Fibroblast of skin of scalp (primary cell): ENCODE measurements around the gene UTP11. TPM values are rescaled to one million over a fixed set of nuclear protein-coding genes. Genes with fewer than 3 reads are reported as not detected.
"Not testable (repeated sequence)": the region's sequence is repeated elsewhere in the genome, so short reads cannot be mapped to it uniquely, and the experiment has no call there.

Source experiments
- DNase-seq: peaks from one replicate; pipeline ENCODE4 v3.0.0-alpha.2; 2013
- polyA plus RNA-seq, 2 experiments: library from polyadenylated mRNA; unstranded; fragments of 120-200 nt; gene quantifications; one replicate each; pipeline ENCODE4 v1.2.1, GENCODE V29; 2013; ENCODE audit not compliant: insufficient read length in 2 of 2

UTP11 gene, protein sequence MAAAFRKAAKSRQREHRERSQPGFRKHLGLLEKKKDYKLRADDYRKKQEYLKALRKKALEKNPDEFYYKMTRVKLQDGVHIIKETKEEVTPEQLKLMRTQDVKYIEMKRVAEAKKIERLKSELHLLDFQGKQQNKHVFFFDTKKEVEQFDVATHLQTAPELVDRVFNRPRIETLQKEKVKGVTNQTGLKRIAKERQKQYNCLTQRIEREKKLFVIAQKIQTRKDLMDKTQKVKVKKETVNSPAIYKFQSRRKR
- polyA plus RNA-seq (2013, experiment 1 of 2; ENCODE audit: insufficient read length) = 39.8 TPM
- polyA plus RNA-seq (2013, experiment 2 of 2; ENCODE audit: insufficient read length) = 47.7 TPM

DNA sequence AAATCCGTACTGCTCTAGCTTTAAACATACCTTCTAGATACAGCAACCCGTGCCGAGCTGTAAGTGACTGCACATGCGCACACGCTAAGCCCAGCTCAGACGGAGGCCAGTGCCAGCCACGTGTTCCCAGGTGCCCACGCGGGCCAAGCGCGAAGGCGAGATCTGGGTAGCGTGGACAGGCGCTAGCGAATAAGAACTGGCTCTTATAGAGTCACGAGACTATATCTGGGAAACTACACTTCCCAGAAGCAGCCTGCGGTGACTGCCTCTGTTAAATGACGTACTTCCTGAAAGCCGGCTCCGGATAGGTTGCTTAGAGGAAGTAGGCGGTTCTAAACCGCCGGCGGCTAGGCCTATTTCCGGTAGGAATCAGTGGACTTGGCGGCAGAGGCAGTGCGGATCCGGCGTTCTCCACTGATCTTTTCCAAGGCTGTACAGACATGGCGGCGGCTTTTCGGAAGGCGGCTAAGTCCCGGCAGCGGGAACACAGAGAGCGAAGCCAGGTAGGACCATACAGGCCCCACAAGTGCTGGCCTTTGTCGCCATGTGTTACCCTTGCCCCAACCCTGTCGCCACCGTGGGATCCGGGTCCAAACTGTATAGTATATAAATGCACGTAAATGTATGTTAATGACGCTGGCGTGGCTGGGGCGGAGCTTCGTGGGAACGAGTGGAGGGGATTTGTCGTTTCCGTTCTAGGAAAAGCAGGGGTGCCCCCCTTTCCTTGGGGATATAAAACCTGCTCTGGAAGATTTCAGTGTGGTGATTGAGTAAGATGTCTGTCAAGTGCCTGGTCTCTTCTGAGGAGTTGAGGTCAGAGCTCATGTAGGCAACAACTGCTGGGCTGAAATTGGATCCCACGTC is at the start of gene UTP11:
UTP11 (plus strand) TSS at position 372 of the 864 bp plus-strand sequence; CDS start at position 441, 69 bp downstream.
- DNase-seq = peak; percentile 99

DNA sequence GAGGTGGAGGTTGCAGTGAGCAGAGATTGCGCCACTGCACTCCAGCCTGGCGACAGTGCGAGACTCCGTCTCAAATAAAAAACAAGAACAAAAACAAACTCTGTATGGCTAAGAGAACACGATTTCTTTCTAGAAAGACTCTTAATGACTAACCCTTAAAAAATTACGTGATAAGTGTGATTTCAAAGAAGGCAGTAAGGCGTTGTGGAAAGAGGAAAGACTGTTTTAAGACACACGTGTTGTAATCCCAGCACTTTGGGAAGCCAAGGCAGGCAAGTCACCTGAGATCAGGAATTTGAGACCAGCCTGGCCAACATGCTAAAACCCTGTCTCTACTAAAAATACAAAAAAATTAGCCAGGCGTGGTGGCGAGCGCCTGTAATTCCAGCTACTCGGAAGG is 48.4 kb upstream of the UTP11 start:
- DNase-seq = not testable (repeated sequence)

DNA sequence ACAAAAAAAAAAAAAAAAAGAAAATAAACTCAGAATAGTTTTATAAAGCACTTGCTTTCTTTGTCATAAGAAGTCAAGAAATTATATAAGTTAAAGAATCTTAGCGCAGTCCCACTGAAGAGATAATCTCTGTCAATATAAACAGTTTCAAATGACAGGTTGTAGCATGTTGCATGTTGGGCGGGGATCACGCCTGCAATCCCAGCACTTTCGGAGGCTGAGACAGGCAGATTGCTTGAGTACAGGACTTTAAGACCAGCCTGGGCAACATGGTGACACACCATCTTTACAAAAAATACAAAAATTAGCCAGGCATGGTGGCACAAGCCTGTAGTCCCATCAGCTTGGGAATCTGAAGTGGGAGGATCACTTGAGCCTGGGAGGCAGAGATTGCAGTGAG is 47.2 kb upstream of the UTP11 start:
- DNase-seq = no peak

DNA sequence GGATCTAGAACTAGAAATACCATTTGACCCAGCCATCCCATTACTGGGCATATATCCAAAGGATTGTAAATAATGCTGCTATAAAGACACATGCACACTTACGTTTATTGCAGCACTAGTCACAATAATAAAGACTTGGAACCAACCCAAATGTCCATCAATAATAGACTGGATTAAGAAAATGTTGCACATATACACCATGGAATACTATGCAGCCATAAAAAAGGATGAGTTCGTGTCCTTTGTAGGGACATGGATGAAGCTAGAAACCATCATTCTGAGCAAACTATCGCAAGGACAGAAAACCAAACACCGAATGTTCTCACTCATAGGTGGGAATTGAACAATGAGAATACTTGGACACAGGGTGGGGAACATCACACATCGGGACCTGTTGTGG is 38.9 kb upstream of the UTP11 start:
- DNase-seq = not testable (repeated sequence)

DNA sequence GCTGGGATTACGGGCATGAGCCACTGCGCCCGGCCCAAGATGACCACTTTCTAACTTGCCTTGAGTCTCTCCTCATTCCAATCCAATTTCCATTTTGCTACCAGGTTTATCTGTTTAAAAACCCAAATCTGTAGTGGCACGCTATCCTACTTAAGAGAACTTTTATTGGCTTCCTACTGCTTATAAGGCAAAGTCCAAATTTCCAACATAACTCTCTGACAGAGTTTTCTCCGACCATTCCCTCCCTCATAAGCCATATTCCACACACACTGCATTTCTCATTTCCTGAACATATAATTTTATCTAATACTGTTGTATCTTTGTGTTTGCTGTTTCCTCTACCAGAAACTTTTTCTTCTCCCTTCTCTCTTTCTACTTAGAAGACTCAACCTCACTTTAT is 38.0 kb upstream of the UTP11 start:
- no peak for DNase-seq

DNA sequence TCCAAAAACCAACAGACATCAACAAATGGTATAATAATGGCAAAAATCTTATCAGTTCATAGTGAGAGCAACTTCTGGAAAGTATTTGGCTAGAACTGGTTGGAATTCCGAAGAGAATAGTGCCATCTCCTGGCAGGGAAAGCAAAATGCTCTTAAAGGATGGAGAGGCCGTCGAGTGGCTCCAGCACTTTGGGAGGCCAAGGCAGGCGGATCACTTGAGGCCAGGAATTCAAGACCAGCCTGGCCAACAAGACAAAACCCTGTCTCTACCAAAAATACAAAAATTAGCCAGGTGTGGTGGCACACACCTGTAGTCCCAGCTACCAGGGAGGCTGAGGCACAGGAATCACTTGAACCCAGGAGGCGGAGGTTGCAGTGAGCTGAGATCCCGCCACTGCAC is 37.5 kb upstream of the UTP11 start:
- DNase-seq = peak; percentile 67

DNA sequence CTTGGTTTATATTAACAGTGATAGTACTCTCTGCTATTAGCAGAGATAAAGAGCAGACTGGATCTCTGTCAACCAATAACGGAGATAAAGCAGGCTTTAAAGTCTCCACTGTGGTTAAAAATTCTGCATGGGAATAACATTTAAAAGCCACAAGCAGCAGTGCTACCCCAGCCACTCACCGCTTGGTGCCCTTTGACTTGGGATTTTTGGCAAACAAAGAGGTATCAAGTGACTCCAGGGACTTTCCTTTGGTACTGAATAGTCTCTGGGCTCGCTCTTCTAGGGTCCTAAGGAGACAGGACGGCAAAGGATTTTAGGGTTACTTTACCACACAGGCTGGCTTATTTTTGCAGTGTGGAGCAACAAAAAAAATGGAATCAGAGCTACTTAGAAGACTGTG is 34.0 kb upstream of the UTP11 start:
- no peak for DNase-seq

DNA sequence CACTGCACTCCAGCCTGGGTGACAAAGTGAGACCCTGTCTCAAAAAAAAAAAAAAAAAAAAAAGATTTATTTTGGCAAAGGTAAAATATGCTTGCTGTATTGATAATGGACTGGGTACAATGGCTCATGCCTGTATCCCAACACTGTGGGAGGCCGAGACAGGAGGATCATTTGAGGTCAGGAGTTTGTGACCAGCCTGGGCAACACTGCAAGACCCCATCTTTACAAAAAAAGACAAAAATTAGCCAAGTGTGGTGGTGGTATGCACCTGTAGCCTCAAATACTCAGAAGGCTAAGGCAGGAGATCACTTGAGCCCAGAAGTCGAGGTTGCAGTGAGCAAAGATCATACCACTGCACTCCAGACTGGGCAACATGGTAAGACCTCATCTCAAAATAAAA is 29.0 kb upstream of the UTP11 start:
- no peak for DNase-seq

DNA sequence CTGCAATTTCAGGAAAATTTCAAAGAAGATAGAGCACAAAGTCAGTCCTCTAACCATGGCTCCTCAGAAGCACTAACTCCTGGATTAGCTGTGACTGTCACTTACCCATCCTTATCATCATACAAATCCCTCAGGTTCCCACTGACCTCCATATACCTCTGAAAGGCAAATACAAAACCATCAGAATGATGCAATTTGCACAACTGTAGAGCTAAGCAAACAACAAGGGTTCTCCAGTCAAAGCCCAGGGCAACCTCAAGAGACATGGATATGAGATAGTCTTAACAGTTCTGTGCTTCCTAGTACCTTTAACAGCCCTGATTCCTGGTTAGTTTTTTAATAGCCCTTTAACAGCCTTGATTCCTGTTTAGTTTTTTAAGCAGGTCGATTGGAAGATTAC is 24.9 kb upstream of the UTP11 start:
- DNase-seq = no peak

DNA sequence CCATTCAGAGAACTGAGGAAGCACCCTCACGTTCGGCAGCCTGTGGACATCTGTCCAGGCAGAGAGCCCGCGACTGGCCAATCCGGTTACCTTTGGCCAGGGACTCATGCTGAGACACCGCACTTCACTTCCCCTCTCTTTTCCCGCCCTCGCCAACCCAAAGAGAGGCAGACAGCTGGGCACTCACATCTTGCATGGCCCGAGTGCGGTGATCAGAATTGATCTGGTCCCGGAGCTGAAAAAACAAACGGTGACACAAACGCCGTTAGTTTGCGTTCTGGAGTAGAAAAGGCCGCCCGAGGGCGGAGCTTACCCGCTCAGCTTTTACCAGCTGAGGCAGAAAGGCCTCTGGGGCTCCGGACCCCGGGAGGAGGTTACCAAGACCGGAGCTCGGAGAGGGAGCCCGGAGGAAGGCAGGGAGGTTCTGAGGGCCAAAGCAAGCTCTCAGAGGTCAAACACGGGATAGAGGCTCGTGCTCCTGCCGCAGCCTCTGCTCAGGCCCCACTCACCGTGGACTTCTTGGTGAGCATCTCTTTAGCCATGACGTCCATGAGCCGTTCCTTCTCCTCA is 23.1 kb upstream of the UTP11 start:
- DNase-seq = no peak

DNA sequence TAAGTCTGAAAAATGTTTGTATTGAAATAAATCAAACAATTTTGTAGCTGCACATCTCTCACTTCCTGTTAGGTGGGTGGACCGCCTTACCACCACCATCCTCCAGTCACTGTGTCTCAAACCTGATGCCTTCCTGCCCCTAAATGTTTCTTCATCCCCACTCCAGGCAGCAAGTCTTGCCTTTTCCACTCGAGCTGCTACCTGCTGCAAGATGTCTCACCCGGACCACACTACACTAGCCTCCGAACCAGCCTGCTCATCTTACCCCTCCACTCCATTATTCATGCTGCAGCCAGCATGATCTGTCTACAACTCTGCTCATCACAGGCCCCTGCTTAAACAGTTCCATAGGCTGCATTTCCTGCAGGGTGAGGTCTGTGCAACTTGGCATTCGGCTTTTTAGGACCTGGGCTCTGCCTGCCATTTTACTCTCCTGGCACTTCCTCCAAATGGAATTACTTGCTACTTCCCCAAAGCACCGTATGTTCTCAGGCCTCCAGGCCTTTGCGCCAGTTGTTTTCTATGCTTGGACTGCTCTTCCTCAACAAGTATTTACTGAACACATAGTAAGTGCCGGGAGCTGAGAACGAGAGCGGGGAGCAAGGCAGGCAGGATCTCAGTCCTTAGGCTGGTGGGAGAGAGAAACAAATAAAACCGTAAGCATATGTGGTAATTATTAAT is 17.5 kb upstream of the UTP11 start:
- DNase-seq = no peak

DNA sequence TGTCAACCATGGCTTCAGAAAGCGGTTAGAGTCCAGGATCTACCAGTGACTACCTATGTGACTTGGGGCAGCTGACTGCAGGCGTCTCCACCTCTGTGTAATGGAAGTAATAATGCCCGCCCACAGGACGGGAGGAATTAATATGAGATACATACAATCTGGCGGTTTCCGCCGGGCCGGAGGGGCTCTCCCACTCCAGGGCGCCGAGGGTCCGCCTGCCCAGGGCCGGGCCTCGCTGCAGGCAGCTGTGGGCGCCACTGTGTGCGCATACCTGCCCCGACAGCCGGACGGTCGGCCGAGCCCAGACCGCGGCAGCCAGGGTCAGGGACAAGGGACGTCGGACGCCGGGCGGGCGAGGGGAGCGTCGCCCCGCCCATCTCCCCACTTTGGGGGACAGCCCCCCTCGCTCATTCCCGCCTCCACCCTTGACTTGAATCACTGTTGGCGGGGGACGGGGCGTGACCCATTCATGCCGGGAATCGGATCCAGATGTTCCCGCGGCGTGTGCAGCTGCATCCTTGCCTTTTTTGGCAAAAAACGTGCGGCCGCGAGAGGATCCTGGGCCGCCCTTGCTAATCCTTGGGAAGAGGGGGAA is 16.7 kb upstream of the UTP11 start:
- DNase-seq = peak; percentile 75

DNA sequence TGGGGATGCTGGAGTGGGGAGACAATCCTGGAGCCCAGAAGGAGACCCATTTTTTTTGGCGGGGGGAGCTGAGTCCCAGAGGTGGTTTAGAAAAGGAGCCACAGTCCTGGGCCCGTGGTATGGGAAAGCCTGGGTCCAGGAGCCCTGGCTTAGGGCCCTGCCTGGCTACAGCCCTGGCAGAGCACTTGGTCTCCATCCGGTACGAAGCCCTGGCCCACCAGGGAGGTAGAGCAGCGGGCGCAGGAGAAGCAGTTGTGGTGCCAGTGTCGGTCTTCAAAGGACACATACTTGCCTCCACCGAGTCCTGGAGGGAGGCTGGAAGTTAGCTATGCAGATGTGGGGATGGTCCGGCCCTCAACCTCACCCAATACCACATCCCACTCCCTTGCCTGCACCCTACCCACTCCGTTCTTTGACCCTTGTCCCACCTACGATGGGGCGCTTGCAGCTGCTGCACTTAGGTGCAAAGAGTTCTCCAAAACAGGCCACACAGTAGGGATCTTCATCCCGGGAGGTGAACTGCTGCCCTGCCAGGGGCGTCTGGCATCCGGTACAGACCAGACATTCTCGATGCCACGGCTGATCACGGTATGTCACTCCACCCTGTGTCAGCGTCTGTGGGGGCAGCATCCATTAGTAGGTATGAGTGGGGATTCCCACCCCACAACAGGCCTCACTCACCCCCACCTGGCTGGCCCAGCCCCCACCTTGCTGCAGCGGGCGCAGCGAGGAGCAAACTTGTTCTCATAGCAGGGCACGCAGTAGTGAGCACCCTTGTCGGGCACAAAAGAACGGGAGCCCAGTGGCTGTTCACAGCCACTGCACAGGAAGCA is 15.1 kb upstream of the UTP11 start:
- no peak for DNase-seq

DNA sequence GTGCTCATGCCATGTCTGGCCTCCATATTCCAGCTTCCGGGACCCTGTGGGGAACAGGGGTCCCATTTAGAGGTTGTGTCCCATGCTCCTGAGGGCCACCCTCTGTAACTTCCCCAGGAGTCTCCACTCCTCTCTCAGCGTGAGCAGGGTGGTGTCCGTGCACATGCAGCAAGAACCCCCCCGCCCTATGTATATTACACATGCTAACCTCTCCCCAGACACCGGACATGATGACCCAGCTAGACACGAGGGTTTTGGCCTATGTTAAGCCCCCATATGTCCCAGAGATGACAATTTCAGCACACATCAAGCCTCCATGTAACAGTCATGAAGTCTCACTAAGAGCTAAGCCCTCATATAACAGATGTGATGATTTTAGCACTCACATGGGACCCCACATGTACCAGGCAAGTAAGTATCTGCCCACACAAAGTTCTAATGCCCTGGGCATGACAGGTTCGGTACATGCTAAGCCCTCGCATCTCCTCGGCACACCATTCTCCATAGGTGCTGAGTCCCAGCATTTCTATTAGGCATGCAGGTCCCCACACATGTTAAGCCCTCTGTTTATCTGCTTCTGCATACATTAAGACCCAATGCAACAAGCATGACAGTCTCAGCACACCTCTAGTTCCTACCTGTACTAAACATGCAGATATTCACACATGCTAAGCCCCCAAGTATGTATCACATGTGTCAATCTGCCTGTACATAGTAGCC is 14.3 kb upstream of the UTP11 start:
- no peak for DNase-seq

DNA sequence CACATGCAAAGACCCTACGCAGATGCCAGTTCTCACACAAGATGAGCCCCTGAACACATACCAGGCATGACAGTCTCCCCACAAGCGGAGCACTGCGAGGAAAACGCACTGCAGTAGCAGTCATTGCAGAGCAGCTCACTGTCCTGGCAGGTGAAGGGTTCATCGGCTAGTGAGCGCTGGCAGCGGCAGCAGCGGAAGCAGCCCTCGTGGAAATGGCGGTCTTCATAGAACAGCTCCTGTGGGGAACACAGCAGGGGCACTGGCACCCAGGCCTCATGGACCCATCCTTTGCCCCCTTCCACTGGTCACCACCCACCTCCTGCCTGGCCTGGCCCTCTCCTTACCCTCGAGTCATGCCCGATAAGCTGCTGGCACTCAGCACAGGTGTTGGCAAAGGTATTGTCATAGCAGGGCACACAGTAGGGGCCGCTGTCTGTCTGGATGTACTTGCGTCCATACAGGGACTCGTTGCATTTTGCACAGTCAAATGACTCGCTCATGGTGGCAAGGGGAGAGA is 13.6 kb upstream of the UTP11 start:
- no peak for DNase-seq

DNA sequence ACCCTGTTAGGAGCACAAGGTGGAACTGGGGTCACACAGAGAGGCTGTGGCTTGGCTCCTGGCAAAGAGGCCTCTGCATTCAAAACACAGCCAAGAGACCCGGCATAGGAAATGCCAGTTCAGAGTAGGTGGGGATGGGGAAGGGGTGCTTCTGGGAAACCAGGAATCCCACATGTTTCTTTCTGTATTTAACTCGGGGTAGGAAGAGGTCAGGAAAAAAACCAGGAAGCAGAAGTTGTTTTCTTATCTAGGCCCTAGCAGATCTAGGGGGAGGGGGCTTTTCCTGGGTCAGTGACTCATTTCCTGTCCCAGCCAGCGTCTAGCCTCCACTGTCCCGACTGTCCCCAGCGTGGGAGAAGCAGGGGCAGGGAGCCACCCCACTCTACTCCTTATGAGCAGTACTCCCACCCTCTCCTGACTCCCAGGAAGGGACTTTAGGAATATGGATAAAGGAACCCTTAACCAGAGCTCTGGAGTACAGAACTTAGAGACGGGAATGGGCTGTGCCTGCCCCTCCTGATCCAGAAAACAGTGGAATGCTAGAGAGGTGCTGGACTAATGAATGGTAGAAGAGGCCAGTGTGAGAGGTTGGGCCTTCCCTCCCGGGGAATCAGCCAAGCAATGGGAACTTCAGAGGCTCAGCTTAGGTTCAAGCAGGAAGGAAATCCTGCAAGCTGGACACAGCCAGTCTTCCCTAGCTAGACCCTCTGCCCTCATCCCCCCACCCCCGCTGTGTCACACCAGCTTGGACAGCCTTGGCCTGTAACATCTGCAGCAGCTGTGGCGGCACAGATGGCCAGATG is 12.9 kb upstream of the UTP11 start:
- peak; percentile 83 for DNase-seq

DNA sequence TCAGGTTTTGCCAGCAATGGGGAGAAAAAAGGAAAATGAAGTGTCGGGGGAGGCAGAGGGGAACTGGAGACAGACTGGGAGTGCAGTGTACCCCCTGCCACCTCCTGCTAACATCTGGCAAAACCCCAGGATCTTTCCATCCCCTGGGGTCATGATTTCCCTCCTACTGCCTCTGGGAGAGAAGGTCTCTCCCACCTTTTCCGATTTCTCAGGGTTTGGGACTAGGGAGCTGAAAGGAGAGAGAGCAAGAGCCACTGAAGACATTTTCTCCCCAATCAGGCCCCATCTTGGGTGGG is 12.4 kb upstream of the UTP11 start:
- no peak for DNase-seq

DNA sequence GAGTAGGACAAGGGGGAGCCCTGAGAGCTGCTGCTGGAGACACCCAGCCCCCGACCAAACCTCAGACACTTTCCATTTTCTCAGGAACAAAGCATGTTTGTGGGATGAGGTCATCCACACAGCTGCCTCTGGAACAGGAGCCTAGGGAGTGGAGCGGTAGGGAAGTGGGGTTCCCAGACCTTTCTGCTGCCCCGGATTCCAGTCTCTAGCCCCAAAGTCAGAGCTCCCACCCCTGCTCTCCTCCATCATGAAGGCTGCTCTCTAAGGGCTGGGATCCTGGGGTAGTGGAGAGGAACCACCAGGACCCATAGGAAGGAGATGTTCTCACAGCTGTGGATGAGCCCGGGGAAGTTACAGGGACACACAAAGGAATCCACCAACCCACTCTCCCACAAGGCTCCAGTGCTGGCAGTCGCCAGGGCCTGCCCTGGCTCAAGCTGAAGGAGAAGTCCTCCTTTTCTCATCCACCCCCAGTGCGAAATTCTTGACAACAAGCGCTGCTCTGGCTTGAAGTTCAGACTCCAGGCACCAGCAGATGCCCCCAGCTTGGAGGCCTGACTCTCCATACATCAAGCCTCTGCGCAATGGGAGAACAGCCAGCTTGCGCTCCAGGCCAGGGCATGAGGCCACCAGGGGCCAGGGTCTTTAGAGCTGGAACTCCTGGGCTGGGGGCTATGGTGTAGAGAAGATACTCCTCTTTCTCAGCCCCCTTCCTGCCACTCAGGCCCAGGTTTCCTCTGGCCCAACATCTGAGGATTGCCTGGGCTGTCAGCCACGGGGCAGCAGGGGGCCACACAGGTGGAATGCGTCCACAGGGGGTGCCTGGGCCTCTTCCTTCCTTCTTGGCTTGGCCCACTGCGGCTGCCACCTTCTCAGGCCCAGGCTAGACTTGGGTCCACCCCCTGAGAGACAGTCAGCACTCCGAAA is 11.7 kb upstream of the UTP11 start:
- peak; percentile 92 for DNase-seq
